Measurements from ENCODE around the gene ADAMTS14.

Gene ADAMTS14

DNA sequence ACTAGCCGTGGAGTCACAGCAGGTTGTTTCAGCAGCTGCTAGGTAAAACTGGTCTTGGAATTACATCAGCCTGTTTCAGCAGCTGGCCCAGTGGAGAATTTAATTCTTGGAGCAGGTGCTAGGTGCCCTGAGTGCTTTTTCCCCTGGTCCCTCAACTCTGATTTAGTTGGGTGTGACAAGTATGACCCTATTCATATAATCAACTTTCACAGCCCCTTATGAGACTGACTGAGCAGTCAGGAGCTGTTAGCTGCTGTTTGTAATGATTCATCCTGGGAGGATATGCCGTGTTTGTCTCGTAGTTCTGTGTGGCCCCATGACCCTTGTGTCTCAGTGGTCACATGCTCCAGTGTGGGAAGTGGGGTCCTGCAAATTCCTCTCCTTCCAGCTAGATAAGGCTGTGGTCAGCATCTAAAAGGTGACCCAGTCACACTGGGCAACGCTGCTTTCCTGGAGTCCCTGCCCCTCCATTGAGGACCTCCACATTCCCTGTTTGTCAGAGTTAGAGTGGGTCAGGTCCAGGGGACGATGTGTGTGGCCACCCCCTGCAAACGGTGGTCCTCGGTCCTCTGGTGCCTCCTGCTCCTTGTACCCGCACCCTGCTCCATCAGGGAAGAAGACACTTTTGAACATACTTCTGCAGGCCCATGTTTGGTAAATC lies 84.5 kb downstream of the ADAMTS14 start:
- no peak for DNase-seq (ENCODE audit: low read depth)
- no peak overlapping the region for H3K4me3 ChIP-seq (ENCODE audit: control insufficient read depth, low read depth, low read length)
- TF ChIP-seq, protein P1, sequence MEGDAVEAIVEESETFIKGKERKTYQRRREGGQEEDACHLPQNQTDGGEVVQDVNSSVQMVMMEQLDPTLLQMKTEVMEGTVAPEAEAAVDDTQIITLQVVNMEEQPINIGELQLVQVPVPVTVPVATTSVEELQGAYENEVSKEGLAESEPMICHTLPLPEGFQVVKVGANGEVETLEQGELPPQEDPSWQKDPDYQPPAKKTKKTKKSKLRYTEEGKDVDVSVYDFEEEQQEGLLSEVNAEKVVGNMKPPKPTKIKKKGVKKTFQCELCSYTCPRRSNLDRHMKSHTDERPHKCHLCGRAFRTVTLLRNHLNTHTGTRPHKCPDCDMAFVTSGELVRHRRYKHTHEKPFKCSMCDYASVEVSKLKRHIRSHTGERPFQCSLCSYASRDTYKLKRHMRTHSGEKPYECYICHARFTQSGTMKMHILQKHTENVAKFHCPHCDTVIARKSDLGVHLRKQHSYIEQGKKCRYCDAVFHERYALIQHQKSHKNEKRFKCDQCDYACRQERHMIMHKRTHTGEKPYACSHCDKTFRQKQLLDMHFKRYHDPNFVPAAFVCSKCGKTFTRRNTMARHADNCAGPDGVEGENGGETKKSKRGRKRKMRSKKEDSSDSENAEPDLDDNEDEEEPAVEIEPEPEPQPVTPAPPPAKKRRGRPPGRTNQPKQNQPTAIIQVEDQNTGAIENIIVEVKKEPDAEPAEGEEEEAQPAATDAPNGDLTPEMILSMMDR (IDR thresholded peaks at IDR 0.05; ENCODE audit: control insufficient read depth, insufficient read depth, low read depth, low read length, missing control alignments), result no peak

GRCh38 chr10:70757856-70758255 lies 85.5 kb downstream of the ADAMTS14 start:
- DNase-seq (ENCODE audit: low read depth), result no peak
- H3K4me3 ChIP-seq (ENCODE audit: control insufficient read depth, low read depth, low read length), result no peak overlapping the region
- TF ChIP-seq, protein P1 (IDR thresholded peaks at IDR 0.05; ENCODE audit: control insufficient read depth, insufficient read depth, low read depth, low read length, missing control alignments), result no peak

GRCh38 chr10:70758757-70759514 lies 86.6 kb downstream of the ADAMTS14 start:
- TF ChIP-seq, protein P1 (IDR thresholded peaks at IDR 0.05; ENCODE audit: control insufficient read depth, insufficient read depth, low read depth, low read length, missing control alignments), result peak; percentile 76
- H3K4me3 ChIP-seq (ENCODE audit: control insufficient read depth, low read depth, low read length), result no peak overlapping the region
- DNase-seq (ENCODE audit: low read depth), result peak; percentile 38

- H3K4me3 ChIP-seq (ENCODE audit: control insufficient read depth, low read depth, low read length), result no peak overlapping the region
- TF ChIP-seq, protein P1 (IDR thresholded peaks at IDR 0.05; ENCODE audit: control insufficient read depth, insufficient read depth, low read depth, low read length, missing control alignments), result no peak
- DNase-seq (ENCODE audit: low read depth), result no peak
Measured at GRCh38 chr10:70759781-70760180, 87.5 kb downstream of the ADAMTS14 start.

- DNase-seq (ENCODE audit: low read depth), result no peak
- H3K4me3 ChIP-seq (ENCODE audit: control insufficient read depth, low read depth, low read length), result no peak overlapping the region
- TF ChIP-seq, protein P1 (IDR thresholded peaks at IDR 0.05; ENCODE audit: control insufficient read depth, insufficient read depth, low read depth, low read length, missing control alignments), result no peak
Measured at GRCh38 chr10:70760271-70760787, 88.0 kb downstream of the ADAMTS14 start.

- H3K4me3 ChIP-seq (ENCODE audit: control insufficient read depth, low read depth, low read length), result no peak overlapping the region
- no peak for DNase-seq (ENCODE audit: low read depth)
- TF ChIP-seq, protein P1 (IDR thresholded peaks at IDR 0.05; ENCODE audit: control insufficient read depth, insufficient read depth, low read depth, low read length, missing control alignments), result peak; percentile 32
Measured at GRCh38 chr10:70761031-70761601, 88.8 kb downstream of the ADAMTS14 start.
